GM20000 (cell line): Measurements from ENCODE around the gene MAN1A1.

Experiments
- DNase-seq: peaks from one replicate; pipeline ENCODE4 v3.0.0; 2012; ENCODE audit warnings: low spot score
- CTCF ChIP-seq: IDR thresholded peaks from 2 replicates; pipeline ENCODE4 v1.5.1; 2012; ENCODE audit warnings: mild to moderate bottlenecking, control low read depth; ENCODE audit errors: extremely low read depth, missing control alignments

MAN1A1 gene

GRCh38 chr6:119140196-119141140 is 209.1 kb downstream of the MAN1A1 start:
- TF ChIP-seq CTCF, result no peak
- DNase-seq, result no peak

- no peak for DNase-seq
- TF ChIP-seq CTCF, result no peak
Measured at GRCh38 chr6:119138906-119139541, 210.5 kb downstream of the MAN1A1 start.

- DNase-seq, result no peak
- TF ChIP-seq CTCF, result no peak
Measured at GRCh38 chr6:119137194-119138072, 212.1 kb downstream of the MAN1A1 start.

GRCh38 chr6:119134752-119135151 is 214.8 kb downstream of the MAN1A1 start:
- TF ChIP-seq CTCF, result no peak
- no peak for DNase-seq

- DNase-seq, result no peak
- no peak for TF ChIP-seq CTCF
Measured at GRCh38 chr6:119133400-119133799, 216.2 kb downstream of the MAN1A1 start.

- TF ChIP-seq CTCF, result no peak
- DNase-seq, result no peak
Measured at GRCh38 chr6:119132261-119132981, 217.1 kb downstream of the MAN1A1 start.
